Glomerular visceral epithelial cell (primary cell): ENCODE data around the gene TSFM.

ENCODE experiments used
- DNase-seq: peaks from one replicate; pipeline ENCODE4 v3.0.0-alpha.2; 2016; ENCODE audit errors: extremely low spot score

TSFM gene

GRCh38 chr12:57834086-57834876 lies 51.7 kb downstream of the TSFM start:
- DNase-seq, result no peak

DNA sequence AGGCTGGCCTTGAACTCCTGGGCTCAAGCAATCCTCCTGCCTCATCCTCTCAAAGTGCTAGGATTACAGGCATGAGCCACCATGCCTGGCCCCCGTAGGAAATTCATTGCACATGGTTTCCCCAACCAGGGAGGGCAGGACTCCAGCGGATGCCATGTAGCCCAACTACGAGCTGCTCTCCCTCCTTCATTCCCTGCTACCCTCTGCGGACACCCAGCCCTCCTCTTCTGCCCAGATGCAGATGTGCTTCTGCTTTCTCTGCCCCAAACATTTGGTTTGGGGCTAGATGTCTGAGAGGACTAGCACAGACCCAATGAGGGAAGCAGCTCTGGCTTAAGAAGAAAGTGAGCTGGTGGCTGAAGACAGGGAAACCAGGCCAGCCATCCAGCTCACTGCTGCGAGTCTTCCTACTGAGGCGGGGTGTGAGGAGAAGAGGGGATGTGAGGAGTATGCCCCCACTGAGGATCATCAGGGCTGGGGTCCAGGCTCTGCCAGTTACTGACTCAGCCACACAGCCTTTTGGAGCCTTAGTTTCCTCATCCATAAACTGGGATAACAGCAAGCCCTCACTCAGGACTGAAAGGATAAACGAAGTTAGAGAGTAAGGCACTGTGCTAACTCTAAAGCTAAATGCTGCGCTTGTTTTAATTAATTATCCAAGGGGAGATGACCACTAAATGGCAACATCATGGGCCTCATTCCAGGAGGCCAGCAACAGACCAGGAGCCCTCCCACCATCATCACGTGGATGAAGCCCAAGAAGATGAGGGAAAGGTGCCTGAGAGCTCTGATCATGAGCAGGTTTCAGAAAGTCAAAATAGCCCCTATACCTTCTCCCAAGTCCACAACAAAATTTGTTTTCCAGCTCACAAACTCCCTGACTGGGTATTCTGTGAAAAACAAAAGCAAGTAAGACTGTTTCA lies 53.0 kb downstream of the TSFM start:
- no peak for DNase-seq

DNA sequence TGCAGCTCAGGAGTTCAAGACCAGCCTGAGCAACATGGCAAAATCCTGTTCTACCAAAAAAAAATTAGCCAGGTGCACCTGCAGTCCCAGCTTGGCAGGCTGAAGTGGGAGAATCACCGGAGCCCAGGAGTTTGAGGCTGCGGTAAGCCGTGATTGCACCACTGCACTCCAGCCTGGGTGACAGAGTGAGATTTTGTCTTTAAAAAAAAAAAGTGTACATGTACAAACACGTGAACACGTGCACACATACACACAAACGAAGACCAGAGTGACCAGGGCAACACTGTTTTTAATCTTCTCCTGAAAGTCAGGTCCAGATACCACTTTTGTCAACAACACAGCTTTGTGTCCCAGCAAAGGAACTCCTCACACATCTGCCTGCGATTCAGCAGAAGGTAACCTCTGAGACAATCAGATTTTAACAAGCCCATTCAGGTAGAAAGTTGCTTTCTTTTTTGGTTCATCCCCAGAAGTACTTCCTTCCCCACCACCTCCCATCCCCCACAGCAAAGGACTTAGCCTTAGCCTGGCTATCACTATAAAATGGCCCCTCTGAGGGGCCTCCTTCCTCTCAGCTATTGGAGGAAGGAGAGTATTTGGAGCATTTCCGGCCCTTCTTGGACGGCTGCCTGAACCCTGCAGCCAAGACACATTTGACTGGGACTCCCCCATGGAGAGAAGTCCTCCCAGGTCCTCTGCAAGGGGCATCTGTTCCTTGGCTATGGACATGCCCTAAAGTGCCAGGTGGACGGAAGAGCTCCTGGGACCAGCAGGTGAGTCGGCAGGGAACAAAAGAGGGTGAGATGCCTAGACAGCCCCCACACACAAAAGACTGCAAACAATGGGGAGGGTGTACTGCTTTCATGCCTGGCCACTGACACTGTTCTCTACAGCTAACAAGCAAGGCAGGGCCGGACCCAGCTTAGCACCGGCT lies 54.1 kb downstream of the TSFM start:
- DNase-seq, result peak; percentile 59

DNA sequence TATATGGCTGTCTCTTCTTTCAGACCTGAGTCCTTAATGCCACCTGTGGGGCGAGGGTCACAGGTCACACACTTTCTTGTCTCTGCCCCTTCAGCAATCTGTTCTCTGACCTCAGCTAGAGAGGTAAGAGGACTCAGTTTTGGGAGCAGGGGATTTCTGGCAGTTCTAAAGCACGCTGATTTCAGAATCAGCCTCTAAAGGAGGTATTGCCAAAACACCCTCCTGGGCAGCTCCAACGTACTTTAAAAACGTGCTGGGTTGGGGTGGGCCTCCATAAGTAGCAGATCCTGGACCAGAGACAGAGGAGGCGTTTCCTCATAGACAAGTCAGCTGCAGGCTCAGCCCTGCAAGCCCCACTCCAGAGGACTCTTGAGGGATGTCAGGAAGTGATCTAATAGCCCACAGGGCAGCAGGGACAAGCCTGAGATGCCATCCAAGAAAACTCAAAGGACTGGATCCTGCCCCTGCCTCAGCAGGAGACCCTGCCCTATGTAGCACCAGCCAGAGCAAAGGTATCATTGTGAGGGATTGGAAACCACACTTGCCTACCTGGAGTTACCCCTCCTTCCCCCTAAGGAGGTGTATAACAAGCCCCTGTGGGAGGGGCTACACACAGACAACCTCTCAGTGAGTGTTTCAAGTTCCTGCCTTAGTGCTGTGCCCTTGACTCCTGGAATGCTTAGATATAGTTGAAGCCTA lies 55.4 kb downstream of the TSFM start:
- DNase-seq, result peak; percentile 59

DNA sequence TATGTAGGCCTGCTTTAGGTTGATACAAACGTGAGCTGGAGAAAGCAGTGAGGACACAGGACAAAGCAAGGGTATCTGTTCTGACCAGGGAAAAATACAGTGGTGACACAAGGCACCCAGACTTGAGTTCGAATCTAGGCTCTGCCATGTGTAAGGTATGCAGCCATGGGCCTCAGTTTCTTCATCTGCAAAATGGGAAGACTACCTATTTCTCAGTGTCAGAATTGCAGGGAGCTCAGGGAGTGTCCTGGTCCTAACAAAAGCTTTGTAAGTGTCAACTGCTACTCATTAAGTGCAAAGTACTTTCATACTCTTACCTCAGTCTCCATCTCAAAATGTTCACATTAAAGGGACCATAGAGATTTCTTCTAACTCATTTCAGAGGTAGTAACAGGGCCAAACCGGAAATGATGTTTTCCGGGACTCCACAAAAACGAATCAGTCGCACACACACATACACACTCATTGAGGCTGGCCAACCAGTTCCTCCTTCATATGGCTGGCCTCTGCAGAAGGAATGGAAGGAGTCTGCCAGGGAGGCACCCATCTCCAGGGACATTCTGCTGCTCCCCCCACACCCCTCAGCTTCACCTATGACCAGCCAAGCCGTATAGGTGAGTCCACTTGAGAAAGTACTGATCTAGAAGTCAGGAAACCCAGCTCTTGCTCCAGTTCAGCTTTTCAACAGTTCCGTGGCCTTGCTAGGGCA lies 56.2 kb downstream of the TSFM start:
- no peak for DNase-seq

DNA sequence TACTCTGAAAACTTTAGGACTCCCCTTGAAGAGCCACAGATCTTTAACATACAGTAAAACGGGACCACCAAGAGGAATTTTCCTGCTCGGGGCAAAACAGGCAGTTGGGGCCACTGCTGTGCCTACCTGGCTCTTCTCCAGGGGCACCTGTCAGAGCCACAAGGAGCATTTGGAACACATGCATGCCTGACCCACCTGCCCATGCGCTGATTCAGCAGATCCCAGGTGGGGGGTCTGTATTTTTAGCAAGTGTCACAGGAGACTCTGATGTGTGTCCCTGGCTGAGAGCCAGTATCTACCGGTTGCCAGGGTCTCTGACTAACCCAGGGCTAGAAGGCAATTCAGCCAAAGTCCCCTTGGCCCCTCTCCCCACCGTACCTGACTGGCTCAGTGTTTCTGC lies 57.4 kb downstream of the TSFM start:
- no peak for DNase-seq

DNA sequence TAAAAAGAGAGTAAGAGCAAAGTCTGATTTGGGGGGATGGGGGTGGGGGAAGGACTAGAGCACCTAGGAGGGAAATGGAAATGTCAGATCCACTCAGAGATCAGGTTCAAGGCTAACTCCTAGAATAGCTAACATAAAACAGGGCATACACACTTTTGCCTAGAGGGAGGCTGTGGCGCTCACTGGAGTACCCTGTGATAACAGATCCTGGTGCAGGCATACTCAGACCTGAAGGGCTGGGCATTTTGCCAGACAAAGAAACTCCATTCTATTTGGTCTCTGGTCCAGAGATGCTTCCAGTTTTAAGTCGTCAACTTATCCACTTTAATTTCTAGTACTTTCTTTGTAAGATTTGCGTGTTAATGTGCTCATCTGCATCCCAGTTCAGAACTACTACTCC lies 58.1 kb downstream of the TSFM start:
- DNase-seq, result peak; percentile 27

DNA sequence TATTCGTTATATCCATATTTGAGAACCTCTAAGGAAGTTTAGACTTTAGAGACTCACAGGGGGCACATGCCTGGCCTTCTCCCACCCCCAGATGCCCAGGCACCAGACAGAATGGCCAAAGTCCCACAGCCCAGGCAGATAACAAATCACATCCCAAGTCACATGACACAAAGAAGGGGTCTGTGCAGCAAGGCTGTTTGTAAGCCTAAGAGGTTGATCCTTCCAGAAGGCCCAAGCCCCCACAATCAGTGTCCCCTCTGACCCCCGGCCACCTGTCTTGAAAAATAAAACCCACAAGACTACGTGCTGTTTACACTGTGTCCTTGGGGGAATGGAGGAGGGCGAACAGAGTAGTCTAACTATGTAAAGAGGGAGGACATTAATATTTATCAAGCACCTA lies 58.9 kb downstream of the TSFM start:
- no peak for DNase-seq

- no peak for DNase-seq
Observed at GRCh38 chr12:57842342-57843294, 60.0 kb downstream of the TSFM start.

GRCh38 chr12:57844709-57845477 lies 62.3 kb downstream of the TSFM start:
- peak; percentile 77 for DNase-seq

GRCh38 chr12:57845478-57846284 lies 63.1 kb downstream of the TSFM start:
- peak; percentile 44 for DNase-seq

- DNase-seq, result no peak
Observed at GRCh38 chr12:57846285-57846576, 63.6 kb downstream of the TSFM start.

GRCh38 chr12:57846577-57847319 lies 64.2 kb downstream of the TSFM start, which contains the start of gene CTDSP2:
Gene CTDSP2, minus strand, starts transcription at chr12:57846729. Its CDS starts 294 bp downstream, at chr12:57846435.
- peak; percentile 98 for DNase-seq
